Measurements from ENCODE around the gene KCNK6. TPM values are rescaled to one million over a fixed set of nuclear protein-coding genes. Genes with fewer than 3 reads are reported as not detected.

The KCNK6 gene
- total RNA-seq, 1 donor, result 5.4 TPM

DNA sequence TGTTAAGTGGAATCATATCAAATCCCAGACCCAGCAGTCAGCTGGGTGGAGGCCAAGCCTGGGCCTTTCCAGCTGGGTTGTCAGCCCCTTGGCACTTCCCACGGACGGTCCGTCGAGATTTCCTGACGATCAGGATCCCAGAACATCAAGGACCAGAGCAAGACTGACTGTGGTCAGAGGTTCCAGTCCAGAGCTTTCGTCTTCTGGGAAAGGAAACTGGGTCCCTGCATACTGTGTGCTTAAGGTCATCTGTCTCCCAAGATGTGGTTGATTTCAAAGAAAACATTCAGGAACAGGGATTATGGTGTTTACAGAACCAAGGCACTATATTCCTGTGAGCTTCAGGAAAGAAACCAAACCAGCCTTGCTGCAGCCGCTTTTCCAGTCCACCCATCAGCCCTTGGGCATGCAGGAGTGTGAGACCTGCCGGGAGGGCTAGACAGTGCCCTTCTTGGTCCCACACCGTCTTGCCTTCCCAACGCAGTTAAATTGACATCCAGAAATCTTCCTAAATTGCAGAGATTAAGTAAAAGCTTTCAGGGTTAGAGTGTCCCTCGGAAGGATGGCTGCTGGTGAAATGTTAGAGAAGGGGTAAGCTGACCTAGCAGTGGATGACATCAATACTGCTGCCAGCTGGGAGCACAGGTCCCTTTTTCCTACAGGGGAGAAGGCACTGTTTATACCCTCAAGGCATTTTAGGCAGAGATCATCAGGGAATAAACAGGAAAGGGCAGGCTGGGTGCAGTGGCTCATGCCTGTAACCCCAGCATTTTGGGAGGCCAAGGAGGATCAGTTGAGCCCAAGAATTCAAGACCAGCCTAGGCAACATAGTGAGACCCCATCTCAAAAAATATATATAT lies 20.6 kb upstream of the KCNK6 start:
- H3K79me2 ChIP-seq (ENCODE audit: insufficient read depth, low read length), result no peaks in the 10 kb centered on the region
- H3K27ac ChIP-seq (ENCODE audit: low read depth, low read length), result peak overlapping the region; percentile 31
- no peaks in the 10 kb centered on the region for H3K27me3 ChIP-seq (ENCODE audit: insufficient read depth, low read length)
- H3K4me3 ChIP-seq (ENCODE audit: insufficient read depth, low read length), result no peak overlapping the region
- no peaks in the 10 kb centered on the region for H3K36me3 ChIP-seq (ENCODE audit: insufficient read depth, low read length)
- peaks cover 18% of the 10 kb centered on the region for H3K4me1 ChIP-seq (ENCODE audit: insufficient read depth, low read length)
- TF ChIP-seq, protein P1, sequence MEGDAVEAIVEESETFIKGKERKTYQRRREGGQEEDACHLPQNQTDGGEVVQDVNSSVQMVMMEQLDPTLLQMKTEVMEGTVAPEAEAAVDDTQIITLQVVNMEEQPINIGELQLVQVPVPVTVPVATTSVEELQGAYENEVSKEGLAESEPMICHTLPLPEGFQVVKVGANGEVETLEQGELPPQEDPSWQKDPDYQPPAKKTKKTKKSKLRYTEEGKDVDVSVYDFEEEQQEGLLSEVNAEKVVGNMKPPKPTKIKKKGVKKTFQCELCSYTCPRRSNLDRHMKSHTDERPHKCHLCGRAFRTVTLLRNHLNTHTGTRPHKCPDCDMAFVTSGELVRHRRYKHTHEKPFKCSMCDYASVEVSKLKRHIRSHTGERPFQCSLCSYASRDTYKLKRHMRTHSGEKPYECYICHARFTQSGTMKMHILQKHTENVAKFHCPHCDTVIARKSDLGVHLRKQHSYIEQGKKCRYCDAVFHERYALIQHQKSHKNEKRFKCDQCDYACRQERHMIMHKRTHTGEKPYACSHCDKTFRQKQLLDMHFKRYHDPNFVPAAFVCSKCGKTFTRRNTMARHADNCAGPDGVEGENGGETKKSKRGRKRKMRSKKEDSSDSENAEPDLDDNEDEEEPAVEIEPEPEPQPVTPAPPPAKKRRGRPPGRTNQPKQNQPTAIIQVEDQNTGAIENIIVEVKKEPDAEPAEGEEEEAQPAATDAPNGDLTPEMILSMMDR (IDR thresholded peaks at IDR 0.05; ENCODE audit: extremely low read depth, low read depth, low read length), result no peak
- DNase-seq (ENCODE audit: insufficient read length, low spot score, missing footprints), result peak; percentile 89
- H4K20me1 ChIP-seq (ENCODE audit: insufficient read depth, low read length), result no peaks in the 10 kb centered on the region
- peak overlapping the region; percentile 0 for H3K4me2 ChIP-seq (ENCODE audit: insufficient read depth, low read length)
- H3K9me3 ChIP-seq (ENCODE audit: low read depth, low read length), result no peaks in the 10 kb centered on the region
- H2AFZ ChIP-seq (ENCODE audit: low read length), result peak overlapping the region; percentile 56

DNA sequence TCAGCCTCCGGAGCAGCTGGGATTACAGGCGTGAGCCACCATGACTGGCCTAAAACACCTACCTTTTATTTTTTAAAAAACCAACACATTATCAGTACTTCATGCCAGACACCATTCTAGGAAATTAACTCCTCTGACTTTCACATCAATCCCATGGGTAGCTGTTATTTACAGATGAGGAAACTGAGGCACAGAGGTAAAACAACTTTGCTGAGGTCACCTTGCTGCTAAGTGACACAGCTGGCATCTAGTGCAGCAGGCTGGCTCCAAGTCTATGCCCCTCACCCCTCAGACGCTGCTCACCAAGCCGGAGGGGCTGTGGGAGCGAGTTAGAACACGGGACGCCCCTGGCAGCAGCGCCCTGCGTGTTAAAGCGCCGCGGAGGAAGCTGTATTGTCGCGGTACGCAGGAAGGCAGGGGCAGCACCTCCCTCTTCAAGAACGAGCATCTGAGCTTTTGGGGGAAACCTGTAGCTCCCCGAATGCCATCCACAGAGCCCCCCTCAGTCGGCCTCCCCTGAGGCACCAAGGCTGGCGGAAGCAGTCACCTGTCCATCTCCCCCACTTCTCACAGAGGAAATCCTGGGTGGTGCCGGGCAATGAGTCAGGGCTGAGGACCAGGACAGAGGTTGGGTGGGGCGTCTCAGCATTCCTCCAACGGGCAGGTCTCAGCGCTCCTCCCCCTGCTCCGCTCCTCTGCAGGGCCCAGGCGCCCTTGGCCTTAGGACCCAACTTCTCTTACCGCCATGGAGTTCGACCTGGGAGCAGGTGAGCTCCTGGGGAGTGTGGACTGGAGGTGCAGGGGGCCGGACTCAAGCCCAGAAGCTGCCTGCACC lies 15.9 kb upstream of the KCNK6 start, which contains the start of gene C19orf33:
TSS of gene C19orf33 (plus strand) at position 735 of the 835 bp plus-strand sequence. CDS start at position 746, 11 bp downstream.
- Histone ChIP-seq H2AFZ (ENCODE audit: low read length) (no peak within 1 kb of the TSS), H3K4me2 (ENCODE audit: insufficient read depth, low read length) (no peak within 1 kb of the TSS), H3K4me3 (ENCODE audit: insufficient read depth, low read length) (no peak within 1 kb of the TSS), H3K9me3 (ENCODE audit: low read depth, low read length) (no peaks in the 10 kb centered on the region), H3K79me2 (ENCODE audit: insufficient read depth, low read length) (no peaks in the 10 kb centered on the region), H3K27ac (ENCODE audit: low read depth, low read length) (no peak within 1 kb of the TSS), H3K4me1 (ENCODE audit: insufficient read depth, low read length) (peaks cover 15% of the 10 kb centered on the region), H3K36me3 (ENCODE audit: insufficient read depth, low read length) (peaks cover 12% of the 10 kb centered on the region), H3K27me3 (ENCODE audit: insufficient read depth, low read length) (no peaks in the 10 kb centered on the region), H4K20me1 (ENCODE audit: insufficient read depth, low read length) (peaks cover 2% of the 10 kb centered on the region)
- no peak for DNase-seq (ENCODE audit: insufficient read length, low spot score, missing footprints)
- TF ChIP-seq, protein P1 (IDR thresholded peaks at IDR 0.05; ENCODE audit: extremely low read depth, low read depth, low read length), result no peak

- TF ChIP-seq, protein P1 (IDR thresholded peaks at IDR 0.05; ENCODE audit: extremely low read depth, low read depth, low read length), result no peak
- H3K27me3 ChIP-seq (ENCODE audit: insufficient read depth, low read length), result no peaks in the 10 kb centered on the region
- H3K27ac ChIP-seq (ENCODE audit: low read depth, low read length), result no peak overlapping the region
- no peaks in the 10 kb centered on the region for H3K79me2 ChIP-seq (ENCODE audit: insufficient read depth, low read length)
- no peaks in the 10 kb centered on the region for H3K9me3 ChIP-seq (ENCODE audit: low read depth, low read length)
- no peak overlapping the region for H2AFZ ChIP-seq (ENCODE audit: low read length)
- peaks cover 9% of the 10 kb centered on the region for H3K4me1 ChIP-seq (ENCODE audit: insufficient read depth, low read length)
- H4K20me1 ChIP-seq (ENCODE audit: insufficient read depth, low read length), result peaks cover 2% of the 10 kb centered on the region
- no peak overlapping the region for H3K4me3 ChIP-seq (ENCODE audit: insufficient read depth, low read length)
- H3K36me3 ChIP-seq (ENCODE audit: insufficient read depth, low read length), result peaks cover 12% of the 10 kb centered on the region
- DNase-seq (ENCODE audit: insufficient read length, low spot score, missing footprints), result no peak
- no peak overlapping the region for H3K4me2 ChIP-seq (ENCODE audit: insufficient read depth, low read length)
Observed at GRCh38 chr19:38304352-38304865, 15.2 kb upstream of the KCNK6 start.

Measured in osteoblast (primary cell).